SIG-M5 treated with dmso at 0.1 percent for 504 hours (cell line): Measurements from ENCODE around the gene TSC22D1.
"Not testable (repeated sequence)": the region's sequence is repeated elsewhere in the genome, so short reads cannot be mapped to it uniquely, and the experiment has no call there.

ENCODE experiments used
- DNase-seq: peaks from one replicate; lab custom pipeline; 2025; ENCODE audit not compliant: unreplicated experiment; lab: John Stamatoyannopoulos, UW

The TSC22D1 gene

DNA sequence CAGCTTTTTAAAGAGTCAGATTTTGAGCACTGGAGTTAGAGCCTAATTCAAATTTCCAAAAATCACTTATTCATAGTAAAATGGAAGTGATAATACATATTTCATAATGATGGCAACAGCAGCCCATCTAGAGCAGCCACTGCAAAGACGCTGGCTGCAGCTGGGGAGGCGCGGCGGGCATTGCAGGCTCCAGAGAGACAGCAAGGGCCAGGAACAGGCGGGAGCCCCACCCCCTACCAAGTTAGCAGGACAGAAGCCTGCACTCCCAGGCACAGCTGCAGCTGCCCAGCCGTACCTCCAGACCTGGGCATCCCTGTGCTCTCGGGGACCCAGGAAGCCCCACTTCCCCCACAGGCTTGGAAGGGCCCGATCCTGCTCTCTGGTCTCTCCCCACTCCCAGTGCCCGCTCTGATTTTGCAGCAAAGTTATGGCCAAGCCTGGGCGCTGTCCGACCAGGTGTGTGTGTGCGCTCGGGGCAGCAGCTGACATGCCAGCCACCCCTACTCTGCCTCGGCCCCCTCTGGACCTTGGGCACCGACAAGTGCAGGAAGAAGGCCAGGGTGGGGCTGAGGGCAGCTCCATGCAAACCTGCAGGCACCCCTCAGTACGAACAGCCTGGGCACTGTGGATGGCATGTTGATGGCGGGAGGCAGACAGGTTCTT lies 117.7 kb downstream of the TSC22D1 start:
- DNase-seq = no peak

GRCh38 chr13:44456212-44456611 lies 119.9 kb downstream of the TSC22D1 start:
- DNase-seq = not testable (repeated sequence)

DNA sequence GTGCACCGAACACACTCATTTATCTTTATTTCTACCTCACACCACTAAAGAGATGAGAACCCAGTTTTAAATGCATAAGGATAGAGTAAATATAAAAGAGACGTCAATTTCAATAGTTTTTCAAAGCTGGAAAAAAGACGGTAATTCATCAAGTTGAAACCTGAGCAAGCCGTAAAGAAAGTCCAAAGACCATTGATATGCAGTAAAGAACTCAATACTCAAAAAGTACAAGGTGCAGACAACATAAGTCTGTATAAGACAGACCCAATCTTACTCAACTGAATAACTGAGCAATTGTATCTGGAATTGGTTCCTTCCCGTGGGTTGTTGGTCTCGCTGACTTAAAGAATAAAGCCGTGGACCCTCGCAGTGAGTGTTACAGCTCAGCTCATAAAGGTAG lies 120.4 kb downstream of the TSC22D1 start:
- no peak for DNase-seq

GRCh38 chr13:44453881-44454280 lies 122.2 kb downstream of the TSC22D1 start:
- no peak for DNase-seq

- DNase-seq = no peak
These were observed 123.1 kb downstream of the TSC22D1 start for GRCh38 chr13:44453069-44453468.

DNA sequence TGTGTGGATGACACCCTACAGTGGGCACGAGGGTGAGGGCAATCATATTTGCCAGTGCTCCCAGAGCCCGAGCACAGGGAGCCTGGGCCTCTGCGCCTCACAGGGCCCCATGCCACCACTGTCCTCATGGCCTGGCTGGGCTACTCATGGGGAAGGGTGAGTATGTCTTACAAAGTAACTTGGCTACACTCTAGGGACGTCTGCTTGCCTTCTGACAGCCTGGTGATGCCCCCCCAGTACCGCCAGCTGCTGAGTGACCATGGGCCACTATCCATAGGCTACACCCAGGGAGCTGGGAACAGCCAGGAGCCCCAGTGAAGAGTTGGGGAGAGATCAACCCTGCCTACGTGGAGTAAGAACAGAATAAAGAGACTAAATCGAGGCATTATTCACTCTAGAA lies 123.7 kb downstream of the TSC22D1 start:
- no peak for DNase-seq

DNA sequence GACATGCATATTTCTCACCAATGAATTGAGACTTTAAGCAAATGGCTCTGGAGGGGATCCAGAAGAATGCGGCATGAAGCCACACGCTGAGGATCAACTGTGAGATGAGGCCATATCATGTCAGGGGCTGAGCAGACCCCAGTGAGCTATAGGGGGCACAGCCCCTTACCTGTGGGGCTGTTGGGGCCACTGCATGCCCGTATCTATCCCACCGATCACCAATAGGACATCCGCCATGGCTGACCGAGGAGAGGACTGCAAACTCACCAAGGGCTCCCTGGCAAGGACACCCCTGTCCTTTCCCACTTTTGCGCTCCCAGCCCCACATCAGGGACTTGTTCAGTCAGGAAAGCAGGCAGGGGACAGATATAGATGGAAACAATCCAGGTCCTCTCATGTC lies 124.5 kb downstream of the TSC22D1 start:
- DNase-seq = no peak

- DNase-seq = no peak
These were observed 125.0 kb downstream of the TSC22D1 start for GRCh38 chr13:44451126-44451525.

GRCh38 chr13:44449999-44450821 lies 125.9 kb downstream of the TSC22D1 start:
- no peak for DNase-seq

DNA sequence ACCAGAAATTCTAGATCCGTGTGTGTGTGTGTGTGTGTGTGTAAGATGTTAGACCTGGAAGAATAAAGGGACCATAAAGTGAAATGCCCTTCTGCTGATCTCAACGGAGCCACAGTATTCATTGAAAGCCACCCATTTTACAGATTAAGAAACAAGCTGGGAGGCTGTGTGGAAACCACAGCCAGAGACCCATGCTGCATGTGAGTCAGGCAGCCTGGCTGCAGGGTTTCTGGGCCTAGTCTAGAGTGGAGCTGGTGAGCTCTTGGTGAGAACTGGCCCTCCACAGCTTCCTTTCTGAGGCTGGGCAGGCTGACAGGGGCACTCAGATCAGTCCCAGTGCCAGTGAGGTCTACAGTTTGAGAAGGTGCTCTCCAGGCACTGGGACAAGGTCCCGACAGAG lies 127.3 kb downstream of the TSC22D1 start:
- no peak for DNase-seq

- no peak for DNase-seq
These were observed 127.8 kb downstream of the TSC22D1 start for GRCh38 chr13:44448373-44448772.

GRCh38 chr13:44447783-44448321 lies 128.3 kb downstream of the TSC22D1 start:
- DNase-seq = no peak

- no peak for DNase-seq
These were observed 136.0 kb downstream of the TSC22D1 start for GRCh38 chr13:44440046-44440608.

DNA sequence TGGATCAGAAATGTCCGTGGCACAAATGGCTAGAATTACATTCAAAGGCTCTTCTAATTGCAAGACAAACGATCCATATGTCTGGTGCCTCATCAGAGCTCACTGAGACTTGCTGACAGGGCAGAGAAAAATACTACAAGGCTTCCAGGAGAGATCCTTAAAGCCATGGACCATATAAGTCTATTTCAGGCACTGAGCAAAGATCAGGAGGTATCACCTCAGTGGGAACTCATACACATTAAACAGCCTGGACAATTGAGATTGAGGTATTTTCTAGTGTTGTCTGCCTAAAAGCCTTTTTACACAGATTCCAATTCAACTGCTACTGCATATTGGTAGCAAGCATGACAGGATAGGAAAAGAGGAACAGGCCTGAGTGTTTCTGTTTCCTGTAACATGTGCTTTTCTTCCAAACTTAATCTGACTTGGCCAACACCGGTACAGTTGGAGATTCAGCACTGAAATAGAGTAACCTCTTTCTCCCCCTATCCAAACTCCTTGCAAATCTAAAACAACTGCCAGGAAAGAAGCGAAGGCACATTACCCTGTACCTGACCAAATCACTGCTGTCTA lies 136.6 kb downstream of the TSC22D1 start:
- DNase-seq = peak; percentile 47

- no peak for DNase-seq
These were observed 137.9 kb downstream of the TSC22D1 start for GRCh38 chr13:44438234-44438579.

DNA sequence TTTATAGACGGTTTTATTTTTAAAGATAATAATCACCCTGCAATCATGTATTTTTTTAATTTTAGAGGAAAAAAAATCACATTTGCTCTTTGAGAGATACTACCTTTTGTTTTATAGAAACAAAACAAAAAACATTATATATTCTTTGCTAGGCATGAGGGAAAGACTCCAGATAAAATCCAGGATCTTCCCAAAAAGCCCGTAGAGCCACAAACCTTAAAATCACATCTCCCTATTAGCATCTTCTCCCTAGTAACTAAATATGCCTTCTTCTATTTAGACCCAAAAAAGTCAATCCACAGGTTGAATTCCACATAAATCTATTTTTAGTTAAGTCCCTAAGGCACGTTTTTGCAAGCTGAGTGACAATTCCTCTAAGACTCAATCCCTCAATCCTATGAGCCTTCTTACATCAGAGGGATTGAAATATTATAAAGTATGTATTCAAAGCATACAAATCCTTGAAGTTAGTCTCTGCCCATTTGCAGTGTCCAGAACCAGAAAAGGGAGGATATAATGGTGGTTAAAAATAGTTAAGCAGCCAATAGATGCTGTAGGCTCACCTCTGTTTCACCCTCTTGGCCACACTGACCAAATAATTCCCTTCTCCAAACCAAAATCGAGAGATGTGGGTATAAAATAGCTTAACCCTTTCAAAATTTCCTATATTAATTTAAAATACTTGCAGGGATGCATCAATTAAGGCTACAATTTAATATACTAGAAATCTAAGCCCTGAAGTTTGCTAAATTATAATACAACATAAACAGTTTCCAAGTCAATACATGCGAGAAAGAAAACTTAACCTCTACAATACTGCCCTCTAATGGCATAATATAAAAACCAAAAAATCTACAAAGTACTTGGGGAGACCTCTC lies 138.5 kb downstream of the TSC22D1 start:
- peak; percentile 73 for DNase-seq

DNA sequence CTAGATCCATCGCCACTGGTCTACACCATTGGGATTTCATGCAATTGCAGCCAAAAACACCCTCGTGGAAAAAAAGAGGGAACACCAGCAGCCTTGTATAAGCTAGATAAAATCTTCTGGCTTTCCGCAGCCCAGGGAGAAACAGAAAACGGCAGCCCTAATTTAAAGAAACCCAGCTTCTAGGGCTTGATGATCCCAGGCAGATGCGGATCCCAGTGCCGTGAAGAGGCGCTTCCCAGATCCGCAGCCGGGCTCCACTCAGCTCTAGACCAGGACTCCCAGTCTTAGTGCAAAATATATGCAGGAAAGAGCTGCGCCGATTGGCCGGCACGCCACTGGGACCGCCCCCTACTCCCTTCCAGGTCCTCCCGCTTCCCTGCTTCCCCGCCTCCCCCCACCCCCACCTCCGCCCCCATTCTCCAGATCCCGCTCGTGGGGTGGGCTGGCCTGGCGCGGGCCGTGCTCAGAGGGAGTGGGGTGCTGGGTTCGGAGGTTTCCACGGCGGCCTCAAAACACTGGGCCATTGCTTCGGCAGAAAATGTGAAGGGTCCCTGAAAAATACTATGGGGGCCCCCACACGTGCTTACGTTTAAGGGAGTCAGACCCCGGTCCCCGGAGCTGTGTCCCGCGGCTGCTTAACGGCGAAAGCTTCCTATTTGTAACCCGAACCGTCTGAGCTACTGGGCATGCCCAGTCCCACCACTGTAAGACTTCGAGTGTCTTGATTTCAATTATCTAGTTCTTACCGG lies 139.4 kb downstream of the TSC22D1 start:
- peak; percentile 80 for DNase-seq

DNA sequence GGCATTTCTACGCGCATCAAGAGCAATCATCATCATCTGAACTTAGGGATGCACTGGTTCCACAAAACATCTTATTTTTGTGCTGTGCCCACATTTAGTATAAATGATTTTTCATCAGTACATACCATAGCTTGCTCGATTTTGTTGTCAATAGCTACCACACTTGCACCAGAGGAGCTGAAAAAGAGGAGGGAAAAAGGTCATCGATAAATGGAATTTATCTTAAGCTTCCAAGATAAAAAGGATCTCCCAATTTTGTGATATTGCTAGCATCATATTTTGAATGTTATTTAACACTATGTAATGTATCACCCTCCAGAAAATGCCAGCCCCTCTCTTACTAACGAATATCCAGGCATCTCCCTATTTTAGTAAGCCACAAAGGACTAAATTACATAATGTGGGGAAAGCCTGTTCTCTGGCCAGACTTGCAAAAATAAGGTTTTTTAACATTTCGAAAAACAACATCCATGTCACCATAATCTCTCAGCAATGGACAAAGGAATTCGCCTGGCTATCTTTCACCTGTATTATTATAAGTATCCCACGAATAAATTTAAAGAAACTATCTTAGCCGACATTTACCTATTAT lies 140.1 kb downstream of the TSC22D1 start:
- no peak for DNase-seq

- DNase-seq = peak; percentile 98
These were observed 140.8 kb downstream of the TSC22D1 start for GRCh38 chr13:44435142-44435918.
